ENCODE results near the gene EHBP1L1.

DNA sequence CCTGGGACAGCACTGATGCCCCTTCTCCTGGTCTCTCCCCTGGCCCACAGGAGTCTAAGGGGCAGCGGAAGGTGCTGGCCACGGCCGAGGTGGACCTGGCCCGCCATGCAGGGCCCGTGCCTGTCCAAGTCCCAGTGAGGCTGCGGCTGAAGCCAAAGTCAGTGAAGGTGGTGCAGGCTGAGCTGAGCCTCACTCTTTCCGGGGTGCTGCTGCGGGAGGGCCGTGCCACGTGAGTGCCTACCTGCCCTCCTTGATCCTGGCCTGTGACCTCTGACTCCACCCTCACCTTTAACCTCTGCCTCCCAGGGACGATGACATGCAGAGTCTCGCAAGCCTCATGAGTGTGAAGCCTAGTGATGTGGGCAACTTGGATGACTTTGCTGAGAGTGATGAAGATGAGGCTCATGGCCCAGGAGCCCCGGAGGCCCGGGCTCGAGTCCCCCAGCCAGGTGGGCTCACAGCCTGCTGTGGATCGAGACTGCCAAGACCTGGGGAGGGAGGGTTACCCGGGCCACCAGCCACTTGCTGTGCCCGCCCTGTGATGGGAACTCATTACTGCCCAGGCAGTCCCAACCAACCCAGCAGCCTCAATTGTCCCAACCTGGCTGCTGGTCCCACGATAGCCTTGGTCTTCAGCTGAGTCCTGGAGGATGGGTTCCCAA lies 4.3 kb downstream of the EHBP1L1 start:
- TF ChIP-seq CTCF (conservative IDR thresholded peaks at IDR 0.05; ENCODE audit: low read depth, low read length) (no peak), EZH2phosphoT487 (IDR thresholded peaks at IDR 0.05; ENCODE audit: borderline replicate concordance, low read length) (no peak), EZH2 (IDR thresholded peaks at IDR 0.05; ENCODE audit: low read length, unreplicated experiment) (no peak)
